ENCODE data around the gene EXOC6. TPM values are rescaled to one million over a fixed set of nuclear protein-coding genes. Genes with fewer than 3 reads are reported as not detected.

The EXOC6 gene
- total and polyA plus RNA-seq, 2 of the 13 experiments (the other 11 are each of a cell fraction or from before 2014, with no cell fraction given): 22.2 to 29.2 TPM

GRCh38 chr10:93106631-93107072 is 258.3 kb downstream of the EXOC6 start (continued):
- no peak for TF ChIP-seq HINFP (CRISPR knock-in tag; IDR thresholded peaks at IDR 0.05; ENCODE audit: low read depth)
- peak; percentile 57; the same call in 1 of the 2 replicates for TF ChIP-seq JUND (CRISPR knock-in tag; IDR thresholded peaks at IDR 0.05)
- TF ChIP-seq PAXIP1 (CRISPR knock-in tag; conservative IDR thresholded peaks at IDR 0.05): peak; percentile 90
- no peak for TF ChIP-seq RFX1 (IDR thresholded peaks at IDR 0.05)
- TF ChIP-seq MYPOP (CRISPR knock-in tag; IDR thresholded peaks at IDR 0.05): no peak
- peak; percentile 52; the same call in 1 of the 2 replicates for TF ChIP-seq ARID4A (CRISPR knock-in tag; IDR thresholded peaks at IDR 0.05; ENCODE audit: borderline replicate concordance)
- peak; percentile 87 for TF ChIP-seq FOSL2 (CRISPR knock-in tag; IDR thresholded peaks at IDR 0.05)
- peak; percentile 16; the same call in 1 of the 2 replicates for TF ChIP-seq YEATS2 (CRISPR knock-in tag; IDR thresholded peaks at IDR 0.05; ENCODE audit: borderline replicate concordance)
- TF ChIP-seq PHF5A (CRISPR knock-in tag; IDR thresholded peaks at IDR 0.05; ENCODE audit: low read depth, unreplicated experiment): peak; percentile 37
- peak; percentile 22; the same call in 1 of the 2 replicates for TF ChIP-seq ATF7-NPFF (CRISPR knock-in tag; IDR thresholded peaks at IDR 0.05; ENCODE audit: low read depth)
- TF ChIP-seq TBL1XR1 (IDR thresholded peaks at IDR 0.05; ENCODE audit: borderline replicate concordance, low read length, partially characterized antibody): peak; percentile 87
- peak; percentile 97 for TF ChIP-seq FOXK1 (CRISPR knock-in tag; IDR thresholded peaks at IDR 0.05; ENCODE audit: borderline replicate concordance, low read depth)
- peak; percentile 54; the same call in 1 of the 2 replicates for TF ChIP-seq JUN (CRISPR knock-in tag; IDR thresholded peaks at IDR 0.05)
- TF ChIP-seq ZNF644 (CRISPR knock-in tag; IDR thresholded peaks at IDR 0.05; ENCODE audit: low read depth): peak; percentile 68; the same call in 1 of the 2 replicates
- TF ChIP-seq YEATS4 (CRISPR knock-in tag; IDR thresholded peaks at IDR 0.05; ENCODE audit: borderline replicate concordance): peak; percentile 71
- 0 out of 2 replicates have a peak, but pooled peaks have one; percentile 50 for TF ChIP-seq ZNF670 (CRISPR knock-in tag; IDR thresholded peaks at IDR 0.05; ENCODE audit: borderline replicate concordance)
- peak; percentile 64; the same call in 1 of the 2 replicates for TF ChIP-seq TBX3 (IDR thresholded peaks at IDR 0.05; ENCODE audit: borderline replicate concordance)
- TF ChIP-seq NCOR1 (IDR thresholded peaks at IDR 0.05; ENCODE audit: borderline replicate concordance, low read length): peak; percentile 76
